Subcutaneous adipose tissue (tissue), 4 donors: ENCODE results near the gene PTH. TPM values are rescaled to one million over a fixed set of nuclear protein-coding genes. Genes with fewer than 3 reads are reported as not detected.

Experiments used
- CTCF ChIP-seq: fragments of 450-650 bp; IDR thresholded peaks from one replicate; pipeline ENCODE4 v1.5.1; 2016; ENCODE audit warnings: low read depth, mild to moderate bottlenecking, control low read depth, antibody characterized with exemption, moderate library complexity
- total RNA-seq, 4 donors: library from RNA; depleted of rRNA; stranded (reverse); fragments of >200 nt; gene quantifications; one replicate each; pipeline ENCODE4 v1.1.0, GENCODE V29; 2016

The PTH gene
- total RNA-seq, 4 donors from 2014 or later, result not detected

GRCh38 chr11:13448876-13449275, 46.9 kb downstream of the PTH start:
- no peak for TF ChIP-seq CTCF

DNA sequence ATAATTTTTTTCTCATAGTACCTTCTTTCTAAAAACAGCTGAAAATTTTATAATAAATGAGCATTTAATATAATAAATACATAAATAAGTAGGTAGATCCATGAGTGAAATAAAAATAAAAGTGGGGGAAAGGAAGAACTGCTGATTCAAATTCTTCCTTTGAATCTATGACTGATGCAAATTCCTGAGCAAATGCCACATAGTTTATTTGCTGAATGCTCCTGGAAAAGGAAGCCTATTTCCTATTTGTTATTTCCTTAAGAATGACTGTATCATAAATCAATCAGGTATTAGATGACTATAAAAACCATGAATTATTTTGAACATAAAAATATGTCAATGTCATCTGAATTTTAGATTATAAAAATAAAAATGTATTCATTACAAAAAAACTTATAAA, 49.4 kb downstream of the PTH start:
- TF ChIP-seq CTCF, result no peak

- TF ChIP-seq CTCF, result no peak
Measured at GRCh38 chr11:13445588-13445987, 50.2 kb downstream of the PTH start.

Other genes with a start within 250 kb of the PTH start
- gene BMAL1, start 218.2 kb downstream of the PTH start, total RNA-seq, result 10 to 100 TPM; 40.8 to 81.8 (median 54.0) TPM
- gene BTBD10, start 32.8 kb downstream of the PTH start, total RNA-seq, result 10 to 100 TPM; 21.5 to 28.4 (median 25.6) TPM
- gene FAR1, start 172.7 kb upstream of the PTH start, total RNA-seq, result 10 to 100 TPM; 39.2 to 71.1 (median 58.1) TPM